Astrocyte (in vitro differentiated cells and primary cell): ENCODE measurements around the gene RBM17. TPM values are rescaled to one million over a fixed set of nuclear protein-coding genes. Genes with fewer than 3 reads are reported as not detected.

ENCODE experiments used
- DNase-seq: peaks from one replicate; pipeline ENCODE4 v3.0.0-alpha.2; 2010; ENCODE audit warnings: low read depth
- FAIRE-seq: peaks from 2 replicates; lab custom pipeline; 2011; peaks lifted over from hg19 to GRCh38; lab: Jason Lieb, UNC
- H2AFZ ChIP-seq: 2 replicates; pipeline ENCODE4 v1.6.0; 2012; ENCODE audit warnings: low read depth, low read length, inconsistent platforms
- H3K27ac ChIP-seq: 2 replicates; pipeline ENCODE4 v1.5.1; 2011; ENCODE audit warnings: low read depth, low read length, inconsistent platforms
- H3K27me3 ChIP-seq: 2 replicates; pipeline ENCODE4 v1.6.0; 2011; ENCODE audit warnings: low read length, inconsistent platforms; ENCODE audit not compliant: insufficient read depth
- H3K36me3 ChIP-seq: 2 replicates; pipeline ENCODE4 v1.5.1; 2011; ENCODE audit warnings: low read length, inconsistent platforms; ENCODE audit not compliant: insufficient read depth
- H3K4me1 ChIP-seq: 2 replicates; pipeline ENCODE4 v1.5.1; 2011; ENCODE audit warnings: low read length, inconsistent platforms; ENCODE audit not compliant: insufficient read depth
- H3K4me2 ChIP-seq: 2 replicates; pipeline ENCODE4 v1.6.0; 2012; ENCODE audit warnings: low read length, inconsistent platforms
- H3K4me3 ChIP-seq: 2 replicates; pipeline ENCODE4 v1.5.1; 2011; ENCODE audit warnings: low read depth, mild to moderate bottlenecking, low read length, inconsistent platforms; ENCODE audit not compliant: insufficient read depth
- H3K79me2 ChIP-seq: 2 replicates; pipeline ENCODE4 v1.6.0; 2012; ENCODE audit warnings: mild to moderate bottlenecking, low read length, inconsistent platforms; ENCODE audit not compliant: insufficient read depth
- H3K9ac ChIP-seq: 2 replicates; pipeline ENCODE4 v1.6.0; 2012; ENCODE audit warnings: mild to moderate bottlenecking, low read length, inconsistent platforms
- H3K9me3 ChIP-seq: 2 replicates; pipeline ENCODE4 v1.5.1; 2012; ENCODE audit warnings: low read depth, mild to moderate bottlenecking, low read length, inconsistent platforms; ENCODE audit not compliant: insufficient read depth
- H4K20me1 ChIP-seq: 2 replicates; pipeline ENCODE4 v1.6.0; 2012; ENCODE audit warnings: low read length, inconsistent platforms; ENCODE audit not compliant: insufficient read depth
- H3K27ac Mint-ChIP-seq: one replicate; pipeline ENCODE4 v1.8.0; 2021; ENCODE audit warnings: mild to moderate bottlenecking, mixed read lengths; ENCODE audit not compliant: unreplicated experiment
- H3K27me3 Mint-ChIP-seq: one replicate; pipeline ENCODE4 v1.8.0; 2021; ENCODE audit warnings: low read depth, mixed read lengths; ENCODE audit not compliant: unreplicated experiment
- H3K36me3 Mint-ChIP-seq: one replicate; pipeline ENCODE4 v1.8.0; 2021; ENCODE audit warnings: low read depth, mixed read lengths; ENCODE audit not compliant: unreplicated experiment
- H3K4me1 Mint-ChIP-seq: one replicate; pipeline ENCODE4 v1.8.0; 2021; ENCODE audit warnings: low read depth, mixed read lengths; ENCODE audit not compliant: unreplicated experiment
- H3K4me3 Mint-ChIP-seq: one replicate; pipeline ENCODE4 v1.8.0; 2021; ENCODE audit warnings: mild to moderate bottlenecking, moderate library complexity, mixed read lengths; ENCODE audit not compliant: unreplicated experiment
- H3K9me3 Mint-ChIP-seq: one replicate; pipeline ENCODE4 v1.8.0; 2021; ENCODE audit warnings: mild to moderate bottlenecking, mixed read lengths; ENCODE audit not compliant: unreplicated experiment
- CTCF ChIP-seq: IDR thresholded peaks from 2 replicates; pipeline ENCODE4 v1.5.1; 2011; ENCODE audit warnings: low read depth, mild to moderate bottlenecking, inconsistent platforms, low read length, moderate library complexity; ENCODE audit not compliant: insufficient read depth
- EZH2 ChIP-seq: IDR thresholded peaks from 2 replicates; pipeline ENCODE4 v1.6.1; 2012; ENCODE audit warnings: mild to moderate bottlenecking, low read length, inconsistent platforms; ENCODE audit not compliant: insufficient read depth
- total RNA-seq: library from RNA; stranded (reverse); gene quantifications from 2 replicates; pipeline ENCODE4 v1.2.1, GENCODE V29; 2021

Gene RBM17
- total RNA-seq, 1 donor from 2014 or later, result 71.3 TPM

GRCh38 chr10:6145166-6145987, 56.5 kb downstream of the RBM17 start:
- H3K27ac Mint-ChIP-seq, result peak overlapping the region; percentile 26
- TF ChIP-seq CTCF (no peak), EZH2 (no peak)
- H3K27ac ChIP-seq, result peak overlapping the region; percentile 43
- FAIRE-seq, result no peak
- no peak for DNase-seq
- H3K4me3 Mint-ChIP-seq, result peak overlapping the region; percentile 86
- H3K9me3 Mint-ChIP-seq, result no peaks in the 10 kb centered on the region
- peaks cover 4% of the 10 kb centered on the region for H3K36me3 Mint-ChIP-seq
- peaks cover 40% of the 10 kb centered on the region for H4K20me1 ChIP-seq
- H2AFZ ChIP-seq, result peak overlapping the region; percentile 82
- H3K36me3 ChIP-seq, result no peaks in the 10 kb centered on the region
- peaks cover 54% of the 10 kb centered on the region for H3K79me2 ChIP-seq
- peak overlapping the region; percentile 92 for H3K9ac ChIP-seq
- no peaks in the 10 kb centered on the region for H3K27me3 Mint-ChIP-seq
- peak overlapping the region; percentile 81 for H3K4me3 ChIP-seq
- peaks cover 37% of the 10 kb centered on the region for H3K4me1 Mint-ChIP-seq
- H3K27me3 ChIP-seq, result no peaks in the 10 kb centered on the region
- peaks cover 40% of the 10 kb centered on the region for H3K4me1 ChIP-seq
- H3K4me2 ChIP-seq, result peak overlapping the region; percentile 92
- H3K9me3 ChIP-seq, result no peaks in the 10 kb centered on the region

GRCh38 chr10:6146013-6146785, 57.4 kb downstream of the RBM17 start:
- peak overlapping the region; percentile 92 for H3K4me2 ChIP-seq
- H3K9me3 ChIP-seq, result no peaks in the 10 kb centered on the region
- TF ChIP-seq CTCF, result no peak
- TF ChIP-seq EZH2, result no peak
- H3K27ac ChIP-seq, result no peak overlapping the region
- Mint-ChIP-seq H3K36me3 (peaks cover 7% of the 10 kb centered on the region), H3K27me3 (no peaks in the 10 kb centered on the region), H3K27ac (no peak overlapping the region), H3K9me3 (no peaks in the 10 kb centered on the region), H3K4me1 (peaks cover 37% of the 10 kb centered on the region), H3K4me3 (peak overlapping the region; percentile 82)
- DNase-seq (no peak), FAIRE-seq (no peak)
- no peaks in the 10 kb centered on the region for H3K27me3 ChIP-seq
- H4K20me1 ChIP-seq, result peaks cover 47% of the 10 kb centered on the region
- no peaks in the 10 kb centered on the region for H3K36me3 ChIP-seq
- H3K9ac ChIP-seq, result peak overlapping the region; percentile 92
- peaks cover 59% of the 10 kb centered on the region for H3K79me2 ChIP-seq
- peaks cover 35% of the 10 kb centered on the region for H3K4me1 ChIP-seq
- no peak overlapping the region for H2AFZ ChIP-seq
- peak overlapping the region; percentile 81 for H3K4me3 ChIP-seq
